ENCODE results near the gene WNT3.
"Not testable (repeated sequence)": the region's sequence is repeated elsewhere in the genome, so short reads cannot be mapped to it uniquely, and the experiment has no call there.

Gene WNT3, protein sequence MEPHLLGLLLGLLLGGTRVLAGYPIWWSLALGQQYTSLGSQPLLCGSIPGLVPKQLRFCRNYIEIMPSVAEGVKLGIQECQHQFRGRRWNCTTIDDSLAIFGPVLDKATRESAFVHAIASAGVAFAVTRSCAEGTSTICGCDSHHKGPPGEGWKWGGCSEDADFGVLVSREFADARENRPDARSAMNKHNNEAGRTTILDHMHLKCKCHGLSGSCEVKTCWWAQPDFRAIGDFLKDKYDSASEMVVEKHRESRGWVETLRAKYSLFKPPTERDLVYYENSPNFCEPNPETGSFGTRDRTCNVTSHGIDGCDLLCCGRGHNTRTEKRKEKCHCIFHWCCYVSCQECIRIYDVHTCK

DNA sequence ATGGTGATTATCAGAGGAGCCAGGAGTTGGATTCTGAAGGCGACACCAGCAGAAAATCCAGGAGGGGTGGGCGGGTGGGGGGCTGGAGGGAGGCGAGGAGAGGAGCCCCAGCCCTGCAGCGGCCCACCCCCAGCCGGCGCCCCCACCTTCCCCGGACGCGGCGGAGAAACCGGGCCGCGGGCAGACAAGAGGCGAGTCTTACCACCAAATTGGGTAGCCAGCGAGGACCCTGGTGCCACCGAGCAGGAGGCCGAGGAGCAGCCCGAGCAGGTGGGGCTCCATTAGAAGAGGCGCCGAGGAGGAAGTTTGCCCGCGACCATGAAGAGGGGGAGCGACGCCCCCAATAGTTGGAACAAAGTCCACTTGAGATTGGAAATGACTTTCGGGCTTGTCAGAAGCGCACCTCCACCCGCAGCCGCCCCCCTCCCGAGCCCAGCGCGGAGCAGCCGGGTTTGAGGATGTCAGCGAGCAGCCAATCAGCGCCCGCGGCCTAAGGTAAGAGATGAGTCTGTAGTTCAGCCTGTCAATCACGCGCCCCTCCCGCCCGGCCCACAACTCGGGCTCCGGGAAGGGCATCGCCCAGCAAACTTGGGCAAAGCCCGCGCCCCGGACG, at the start of gene WNT3:
Gene WNT3, minus strand, starts transcription at position 377 of the 613 bp plus-strand sequence. Its CDS starts 95 bp downstream, at position 282.
- peak; percentile 44 for DNase-seq (ENCODE audit: low spot score)

DNA sequence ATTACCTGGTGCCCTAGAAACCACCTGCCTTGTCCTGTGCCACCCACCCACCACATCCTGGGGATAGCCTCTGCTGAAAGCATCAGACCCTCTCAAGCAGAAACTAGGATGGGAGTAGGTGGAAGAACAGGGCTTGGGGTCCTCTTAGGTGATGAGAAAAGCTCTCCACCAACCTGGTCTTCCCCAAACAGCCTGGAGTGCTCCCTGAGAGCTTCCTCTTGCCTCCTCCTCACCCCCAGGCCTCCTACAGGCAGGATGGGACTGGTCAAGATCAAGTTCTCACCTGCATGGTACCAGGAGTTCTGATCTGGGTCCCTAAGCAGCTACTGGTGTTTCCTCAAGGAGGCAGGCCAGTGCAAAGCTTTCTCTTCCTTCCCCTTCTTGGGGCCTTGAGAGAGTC, 48.3 kb upstream of the WNT3 start:
- no peak for DNase-seq (ENCODE audit: low spot score)

DNA sequence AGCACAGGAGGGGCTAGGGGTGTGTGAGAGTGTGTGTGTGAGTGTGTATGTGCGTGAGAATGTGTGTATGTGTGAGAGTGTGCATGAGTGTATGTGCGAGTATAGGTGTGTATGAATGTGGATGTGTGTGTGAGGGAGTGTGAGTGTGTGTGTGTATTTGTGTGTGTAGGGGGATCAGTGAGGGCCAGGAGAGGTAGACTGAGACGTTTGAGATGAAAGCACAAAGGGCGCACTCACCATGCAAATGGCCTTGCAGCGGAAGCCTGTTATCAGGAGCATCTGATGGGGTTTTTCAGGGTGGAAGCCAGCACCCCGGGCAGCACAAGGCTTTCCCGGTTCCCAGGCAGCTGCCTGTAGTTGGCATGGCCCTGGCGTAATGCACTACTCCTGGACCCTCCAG, 47.8 kb upstream of the WNT3 start:
- no peak for DNase-seq (ENCODE audit: low spot score)

DNA sequence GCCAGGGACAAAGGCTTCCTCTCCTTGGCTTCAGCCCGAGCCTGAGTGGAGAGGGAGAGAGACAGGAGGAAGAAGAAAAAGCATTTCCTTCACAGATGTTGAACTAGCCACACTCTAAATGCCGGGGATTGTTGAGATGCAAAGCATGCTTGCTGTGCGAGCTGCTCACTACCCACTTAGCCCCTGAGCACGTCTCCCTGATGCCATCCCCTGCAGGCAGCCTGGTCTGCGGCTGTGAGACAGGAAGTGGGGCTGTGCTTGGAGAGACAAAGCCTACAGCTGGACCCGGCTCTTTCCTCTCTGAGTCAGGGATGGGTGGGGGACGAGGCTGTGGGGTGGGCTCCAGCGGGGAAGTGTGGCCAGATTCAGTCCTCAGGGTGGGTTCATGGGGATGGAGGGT, 46.6 kb upstream of the WNT3 start:
- no peak for DNase-seq (ENCODE audit: low spot score)

DNA sequence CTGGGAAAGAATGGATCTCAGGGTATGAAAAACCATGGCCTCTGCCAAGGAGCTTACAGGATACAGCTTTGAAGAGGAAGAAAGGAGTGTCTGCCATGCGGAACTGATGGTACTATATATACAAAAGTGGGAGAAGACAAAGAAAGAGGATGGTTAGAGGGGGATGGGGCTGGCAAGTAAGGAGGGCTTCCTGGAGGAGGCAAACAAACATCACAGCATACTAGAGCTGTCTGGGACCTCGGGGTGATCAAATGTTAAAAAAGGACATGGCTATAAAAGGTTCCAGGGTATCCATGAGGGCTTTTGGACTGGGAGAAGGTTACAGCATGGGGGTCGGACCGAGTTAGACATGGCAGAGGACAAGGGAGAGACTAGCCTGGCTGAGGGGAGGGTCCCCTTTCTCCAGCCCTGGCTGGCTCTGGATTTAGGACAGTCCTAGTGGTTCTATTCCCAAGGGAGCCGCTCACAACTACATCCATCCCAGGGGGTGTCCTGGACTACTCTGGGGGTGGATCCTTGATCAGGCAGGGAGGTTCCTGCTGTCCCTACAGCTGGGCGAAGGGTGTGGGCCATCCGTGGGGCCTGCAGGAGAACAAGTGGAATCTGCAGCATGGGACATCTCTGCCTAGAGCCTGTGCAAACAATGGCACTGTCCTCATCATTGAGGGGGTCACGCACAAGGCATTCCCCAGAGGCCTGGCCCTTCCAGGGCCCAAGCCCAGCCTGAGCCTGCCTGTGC, 45.1 kb upstream of the WNT3 start:
- no peak for DNase-seq (ENCODE audit: low spot score)

DNA sequence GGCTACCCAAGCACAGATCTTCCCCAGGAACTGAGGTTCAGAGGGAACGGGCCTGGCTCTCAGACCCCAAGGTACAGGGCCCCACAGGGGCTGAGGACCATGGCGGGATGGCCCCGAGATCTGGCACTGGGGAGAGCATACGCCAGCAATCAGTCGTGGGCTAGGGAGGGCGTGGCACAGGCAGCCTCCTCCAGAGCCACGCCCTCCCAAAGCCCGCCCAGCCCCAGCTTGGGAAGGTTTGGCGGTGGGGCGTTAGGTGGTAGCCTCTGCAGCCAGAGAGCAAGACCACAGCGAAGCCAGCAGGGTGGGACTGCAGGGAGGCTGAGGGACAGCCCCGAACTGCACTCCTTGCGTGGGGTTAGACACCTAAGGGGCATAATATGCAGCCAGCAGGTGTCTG, 44.5 kb upstream of the WNT3 start:
- DNase-seq (ENCODE audit: low spot score) = no peak

DNA sequence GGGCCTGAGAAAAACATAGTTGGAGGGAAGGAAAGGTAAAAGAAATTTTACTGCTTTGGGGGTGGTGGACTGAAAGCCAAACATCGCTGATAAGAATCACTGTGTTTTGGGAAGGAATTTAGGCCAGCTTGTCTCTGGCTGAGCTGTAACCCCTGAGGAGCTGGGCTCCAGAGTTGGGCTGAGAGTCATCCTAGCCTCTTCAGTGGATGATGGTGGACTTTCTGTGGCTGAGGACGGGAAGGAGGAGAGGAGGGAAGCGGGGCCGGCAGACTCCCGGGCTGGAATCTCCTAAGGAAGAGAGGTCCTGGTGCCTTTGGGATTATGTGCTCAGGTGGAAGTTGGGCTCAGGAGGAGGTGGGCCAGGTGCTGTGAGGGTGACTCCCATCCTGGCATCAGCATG, 41.5 kb upstream of the WNT3 start:
- DNase-seq (ENCODE audit: low spot score) = no peak

DNA sequence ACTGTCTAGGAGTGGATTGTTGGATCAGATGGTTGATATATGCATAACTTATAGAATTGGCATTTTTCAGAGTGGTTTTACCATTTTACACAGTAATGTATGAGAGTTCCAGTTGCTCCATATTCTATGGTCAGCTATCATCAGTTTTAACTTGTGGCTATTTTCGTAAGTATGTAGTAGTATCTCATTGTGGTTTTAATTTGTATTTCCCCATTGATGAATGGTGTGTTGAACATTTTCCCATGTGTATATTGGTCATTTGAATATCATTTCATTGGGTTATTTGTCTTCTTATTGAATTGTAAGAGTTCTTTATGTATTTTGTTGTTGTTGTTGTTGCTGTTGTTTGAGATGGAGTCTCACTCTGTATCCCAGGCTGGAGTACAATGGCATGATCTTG, 39.1 kb upstream of the WNT3 start:
- DNase-seq (ENCODE audit: low spot score) = no peak

DNA sequence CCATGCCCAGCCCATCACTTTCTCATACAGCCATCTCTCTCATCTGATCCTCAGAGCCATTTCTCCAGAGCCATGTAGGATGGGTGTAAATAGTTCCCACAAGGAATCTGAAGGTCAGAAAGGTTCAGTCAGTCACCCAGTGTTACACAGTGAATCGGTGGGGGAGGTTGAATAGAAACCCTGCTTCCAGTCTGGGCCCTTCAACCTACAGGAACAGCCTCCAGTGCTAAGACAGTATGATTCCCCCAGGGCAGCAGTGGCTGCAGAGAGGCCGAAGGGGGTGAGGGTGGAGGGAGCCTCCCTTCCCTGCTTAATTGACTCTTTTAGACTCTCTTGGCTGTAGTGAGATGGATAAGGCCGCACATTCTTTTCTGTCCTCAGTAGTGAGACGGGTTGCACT, 36.5 kb upstream of the WNT3 start:
- no peak for DNase-seq (ENCODE audit: low spot score)

DNA sequence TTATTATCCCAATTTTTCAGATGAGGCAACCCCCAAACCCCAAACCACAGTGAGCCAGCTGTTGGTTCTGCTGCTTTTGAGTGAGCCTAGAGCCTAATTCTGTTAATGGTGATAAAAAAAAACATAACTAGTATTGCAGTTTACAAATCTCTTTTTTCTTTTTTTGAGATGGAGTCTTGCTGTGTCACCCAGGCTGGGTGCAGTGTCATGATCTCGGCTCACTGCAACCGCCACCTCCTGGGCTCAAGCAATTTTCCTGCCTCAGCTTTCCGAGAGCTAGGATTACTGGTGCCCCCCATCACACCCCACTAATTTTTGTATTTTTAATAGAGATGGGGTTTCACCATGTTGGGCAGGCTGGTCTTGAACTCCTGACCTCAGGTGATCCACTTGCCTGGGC, 36.0 kb upstream of the WNT3 start:
- no peak for DNase-seq (ENCODE audit: low spot score)

DNA sequence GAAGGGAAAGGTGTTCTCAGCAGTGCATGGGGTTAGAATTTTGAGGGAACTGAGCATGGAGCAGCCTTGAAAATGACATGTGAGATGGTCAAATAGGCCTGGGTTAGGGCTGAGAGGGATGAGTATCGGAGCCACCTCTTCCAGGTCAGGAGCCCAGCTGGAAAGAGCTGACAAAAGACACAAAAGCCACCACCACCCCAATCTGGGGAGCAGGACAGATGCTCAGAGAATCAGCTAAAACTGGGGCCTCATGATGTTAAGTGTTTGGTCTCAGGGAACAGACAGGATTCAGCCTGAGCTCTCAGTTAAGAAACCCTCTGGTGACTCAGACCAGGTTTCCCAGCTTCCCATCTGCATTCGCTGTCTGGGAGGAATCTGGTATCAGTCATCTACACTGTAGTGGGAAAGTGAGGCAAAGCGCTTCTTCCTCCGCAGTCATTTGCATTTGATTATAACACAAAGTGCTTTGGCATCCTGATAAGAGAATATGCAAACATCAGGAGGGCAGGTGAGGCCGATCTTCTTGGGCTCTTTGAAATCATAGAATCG, 35.5 kb upstream of the WNT3 start:
- DNase-seq (ENCODE audit: low spot score) = no peak

DNA sequence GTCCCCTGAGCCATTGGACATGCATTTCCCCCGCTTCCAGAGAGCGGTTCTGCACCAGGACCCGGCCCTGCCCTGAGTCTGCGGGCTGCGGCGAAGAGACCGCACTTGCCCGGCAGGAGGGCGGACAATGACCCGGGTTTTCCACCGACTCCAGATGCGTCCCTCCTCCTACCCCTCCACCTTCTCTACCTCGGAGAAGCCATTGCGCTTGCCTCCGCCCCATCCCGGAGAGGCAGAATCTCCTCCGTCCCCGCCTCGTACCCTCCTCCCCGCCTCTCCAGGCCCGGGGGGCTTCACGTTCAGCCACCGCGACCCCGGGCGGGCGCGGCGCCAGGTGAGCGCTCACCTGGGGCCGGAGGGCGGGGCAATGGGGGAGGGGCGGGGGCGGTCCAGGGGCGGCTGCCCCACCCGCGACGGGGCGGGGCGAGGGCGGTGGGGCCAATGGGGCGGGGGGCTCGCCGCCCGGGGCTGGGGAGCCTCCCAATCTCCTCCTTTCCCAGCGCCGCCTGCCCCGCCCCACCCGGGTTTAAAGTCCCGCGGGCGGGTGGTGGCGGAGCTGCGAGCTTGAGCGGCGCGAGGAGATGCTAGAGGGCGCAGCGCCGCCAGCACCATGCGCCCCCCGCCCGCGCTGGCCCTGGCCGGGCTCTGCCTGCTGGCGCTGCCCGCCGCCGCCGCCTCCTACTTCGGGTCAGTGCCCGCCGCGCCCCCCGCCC, 32.7 kb upstream of the WNT3 start, which contains the start of gene WNT9B:
Gene WNT9B, plus strand, starts transcription at position 555 of the 713 bp plus-strand sequence. Its CDS starts 56 bp downstream, at position 611.
- DNase-seq (ENCODE audit: low spot score) = no peak

DNA sequence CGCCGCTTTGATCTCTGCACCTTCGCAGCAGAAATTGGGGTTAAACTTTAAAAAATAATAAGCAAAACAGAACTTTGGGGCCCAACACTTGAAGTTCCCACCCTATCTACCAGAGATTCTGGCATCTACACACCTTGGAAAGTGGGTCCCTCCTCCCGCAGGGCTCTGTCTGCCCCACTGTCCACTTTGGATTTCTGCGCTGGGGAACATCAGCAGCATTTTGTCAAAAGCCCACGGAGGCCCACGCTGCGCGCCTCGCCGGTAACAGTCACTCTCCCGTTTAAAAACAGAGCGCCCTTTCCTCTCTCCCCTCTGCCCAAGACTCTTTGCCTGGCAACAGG, 32.2 kb upstream of the WNT3 start:
- DNase-seq (ENCODE audit: low spot score) = no peak

DNA sequence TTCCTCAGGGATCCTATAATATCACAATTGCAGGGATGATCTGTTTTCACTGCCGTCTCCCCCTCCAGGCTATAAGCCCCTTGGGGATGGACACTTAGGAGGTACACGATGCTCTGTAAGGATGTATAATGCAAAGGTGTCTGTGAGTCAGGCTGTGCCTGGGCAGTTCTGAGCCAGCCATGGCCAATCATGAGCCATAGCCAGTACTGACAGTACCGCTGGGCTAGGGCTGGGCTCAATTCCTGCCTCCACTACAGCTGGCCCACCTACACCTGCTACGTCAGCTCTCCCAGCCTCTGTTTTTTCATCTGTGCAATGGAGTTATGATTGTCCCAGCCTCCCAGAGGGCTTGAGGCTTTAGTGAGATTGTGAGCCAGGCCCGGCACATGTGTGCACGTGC, 30.0 kb upstream of the WNT3 start:
- no peak for DNase-seq (ENCODE audit: low spot score)

DNA sequence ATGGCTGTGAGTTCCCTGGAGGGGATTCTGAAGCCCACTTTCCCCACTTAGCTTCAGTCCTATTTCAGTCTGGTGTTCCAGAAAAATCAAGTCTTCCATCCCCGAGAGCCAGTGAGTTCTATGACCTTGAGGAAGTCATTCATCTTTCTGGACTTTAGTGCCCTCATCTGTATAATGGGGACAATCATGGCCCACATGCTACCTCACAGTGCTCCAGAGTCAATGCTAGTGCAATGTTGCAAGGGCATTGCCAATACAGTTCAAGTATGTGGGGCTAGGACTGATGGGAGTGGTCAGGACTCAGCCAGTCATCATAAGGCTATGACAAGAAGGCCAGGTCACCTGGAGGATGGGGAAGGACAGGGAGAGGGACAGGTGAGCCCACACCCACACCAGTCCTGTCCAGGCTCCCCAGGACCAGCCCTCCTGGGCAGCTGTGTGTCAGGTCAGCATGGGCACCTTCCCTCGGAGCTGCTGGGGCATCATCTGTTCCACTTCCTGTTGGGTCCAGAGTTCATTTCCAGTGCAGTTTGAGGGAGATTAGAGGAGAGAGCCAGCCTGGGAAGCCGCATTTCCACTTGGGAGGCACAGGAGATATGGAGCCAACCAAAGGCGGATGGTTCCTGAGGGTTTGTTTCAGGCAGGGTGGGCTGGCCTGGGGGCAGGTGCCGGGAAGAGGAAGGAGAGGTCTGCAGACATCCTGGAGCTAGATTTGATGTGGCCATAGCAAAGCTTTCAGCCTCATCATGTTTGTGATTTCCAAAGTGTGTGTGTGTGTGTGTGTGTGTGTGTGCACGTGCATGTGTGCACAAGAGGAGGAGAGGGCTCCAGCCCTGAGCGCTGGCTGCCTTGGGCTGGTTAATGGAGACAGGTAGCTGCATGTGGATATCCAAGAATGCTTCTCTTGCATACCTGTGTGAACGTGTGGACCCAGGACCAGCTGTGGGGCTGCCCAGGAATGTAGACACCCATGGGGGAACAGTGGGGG, 29.0 kb upstream of the WNT3 start:
- no peak for DNase-seq (ENCODE audit: low spot score)

DNA sequence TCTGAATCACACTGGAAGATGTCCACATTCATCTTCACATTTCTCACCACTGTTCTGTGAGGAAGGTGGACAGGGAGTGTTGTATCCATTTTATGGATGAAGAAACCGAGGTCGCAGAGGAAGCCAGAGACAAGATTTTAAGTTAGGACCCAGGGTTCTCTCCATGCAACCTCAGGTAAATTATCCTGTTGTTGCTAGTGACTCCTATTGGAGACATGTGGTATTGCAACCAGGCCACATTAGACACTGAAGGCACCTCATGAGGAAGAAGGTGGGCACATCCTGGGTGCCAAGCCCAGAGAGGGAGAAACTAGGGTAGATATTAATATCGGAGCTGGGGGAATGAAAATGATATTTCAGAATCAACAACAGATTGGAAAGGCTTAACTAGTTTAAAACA, 24.3 kb upstream of the WNT3 start:
- DNase-seq (ENCODE audit: low spot score) = no peak

DNA sequence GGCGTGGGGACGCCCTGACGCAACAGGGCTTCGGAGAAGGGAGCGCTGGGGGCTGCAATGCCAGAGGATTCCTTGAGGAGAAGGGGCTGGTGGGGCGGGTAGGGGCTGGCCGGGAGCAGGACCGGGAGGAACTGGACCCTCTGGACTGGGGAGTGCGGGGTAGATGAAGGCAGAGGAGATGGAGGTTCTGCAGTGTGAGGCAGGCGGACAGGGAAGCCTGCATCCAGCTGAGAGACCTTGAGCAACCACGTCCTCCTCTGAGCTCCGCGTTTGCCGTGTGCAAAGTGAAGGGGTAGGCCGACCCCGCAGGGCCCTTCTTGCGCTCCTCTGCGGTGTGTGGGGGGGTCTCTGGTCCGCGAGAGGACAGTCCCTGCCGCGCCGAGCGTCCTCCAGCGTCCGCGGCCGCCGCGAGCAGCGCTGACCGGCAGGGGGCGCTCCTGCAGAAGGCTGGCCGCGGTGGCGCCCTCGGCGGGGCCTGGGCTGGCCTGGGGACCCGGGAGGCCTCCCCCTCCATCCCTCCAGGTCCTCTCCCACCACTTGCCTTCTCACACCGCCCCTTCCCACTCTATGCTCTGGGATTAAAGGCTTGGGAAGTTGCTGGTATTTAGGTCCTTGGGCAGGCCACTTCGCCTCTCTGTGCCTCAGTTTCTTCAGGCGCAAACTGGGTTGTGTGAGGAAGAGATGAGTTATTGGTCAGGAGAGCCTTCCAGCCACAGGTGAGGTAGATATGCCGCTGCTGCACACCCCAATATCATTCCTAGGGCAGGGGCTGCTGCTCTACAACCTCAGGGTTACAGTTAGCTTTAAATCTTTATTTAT, 23.3 kb upstream of the WNT3 start:
- no peak for DNase-seq (ENCODE audit: low spot score)

DNA sequence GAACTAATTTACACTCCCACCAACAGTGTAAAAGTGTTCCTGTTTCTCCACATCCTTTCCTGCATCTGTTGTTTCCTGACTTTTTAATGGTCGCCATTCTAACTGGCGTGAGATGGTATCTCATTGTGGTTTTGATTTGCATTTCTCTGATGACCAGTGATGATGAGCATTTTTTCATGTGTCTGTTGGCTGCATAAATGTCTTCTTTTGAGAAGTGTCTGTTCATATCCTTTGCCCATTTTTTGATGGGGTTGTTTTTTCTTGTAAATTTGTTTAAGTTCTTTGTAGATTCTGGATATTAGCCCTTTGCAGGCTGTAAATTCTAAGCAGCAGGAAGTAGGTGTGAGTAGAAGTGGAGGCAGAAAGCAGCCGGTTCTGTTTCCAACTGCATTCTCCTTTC, 22.1 kb upstream of the WNT3 start:
- DNase-seq (ENCODE audit: low spot score) = not testable (repeated sequence)

DNA sequence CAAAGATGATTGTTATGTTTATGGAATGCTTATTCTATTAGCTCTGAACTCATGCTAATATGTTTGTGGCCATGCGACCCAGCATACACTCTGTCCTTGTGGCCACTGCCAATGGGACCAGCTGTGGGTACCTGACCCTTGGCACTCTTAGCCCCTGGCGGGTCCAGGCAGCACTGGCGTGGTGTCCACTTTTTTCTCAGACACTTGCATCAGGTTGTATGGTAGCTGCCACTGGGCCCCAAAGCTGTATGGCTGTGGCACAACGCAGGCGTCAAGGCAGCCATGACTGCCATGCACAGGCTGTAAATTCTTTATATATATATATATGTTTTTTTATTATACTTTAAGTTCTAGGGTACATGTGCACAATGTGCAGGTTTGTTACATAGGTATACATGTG, 20.7 kb upstream of the WNT3 start:
- no peak for DNase-seq (ENCODE audit: low spot score)

DNA sequence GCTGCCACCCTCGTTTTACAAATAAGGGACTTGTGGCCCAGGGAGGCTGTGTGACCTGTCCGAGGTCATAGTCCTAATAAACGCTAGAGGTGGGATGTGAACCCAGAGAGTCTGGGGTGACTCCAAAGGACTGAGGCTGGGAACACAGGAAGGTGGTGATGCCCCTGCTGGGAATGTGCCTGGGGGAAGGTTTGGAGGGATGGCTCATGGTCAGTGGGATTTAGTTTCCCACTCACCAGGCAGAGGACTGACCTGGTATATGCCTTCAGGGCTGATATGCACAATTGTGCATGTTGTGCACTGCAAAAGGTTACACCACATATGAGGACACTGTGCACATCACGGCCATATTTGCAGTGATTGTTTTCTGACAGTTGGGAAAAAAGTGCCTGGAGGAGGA, 19.0 kb upstream of the WNT3 start:
- no peak for DNase-seq (ENCODE audit: low spot score)

Data from CD4-positive, alpha-beta T cell treated with Interleukin-15 for 4 hours (primary cell).